ENCODE measurements around the gene GJC2.

Gene GJC2

DNA sequence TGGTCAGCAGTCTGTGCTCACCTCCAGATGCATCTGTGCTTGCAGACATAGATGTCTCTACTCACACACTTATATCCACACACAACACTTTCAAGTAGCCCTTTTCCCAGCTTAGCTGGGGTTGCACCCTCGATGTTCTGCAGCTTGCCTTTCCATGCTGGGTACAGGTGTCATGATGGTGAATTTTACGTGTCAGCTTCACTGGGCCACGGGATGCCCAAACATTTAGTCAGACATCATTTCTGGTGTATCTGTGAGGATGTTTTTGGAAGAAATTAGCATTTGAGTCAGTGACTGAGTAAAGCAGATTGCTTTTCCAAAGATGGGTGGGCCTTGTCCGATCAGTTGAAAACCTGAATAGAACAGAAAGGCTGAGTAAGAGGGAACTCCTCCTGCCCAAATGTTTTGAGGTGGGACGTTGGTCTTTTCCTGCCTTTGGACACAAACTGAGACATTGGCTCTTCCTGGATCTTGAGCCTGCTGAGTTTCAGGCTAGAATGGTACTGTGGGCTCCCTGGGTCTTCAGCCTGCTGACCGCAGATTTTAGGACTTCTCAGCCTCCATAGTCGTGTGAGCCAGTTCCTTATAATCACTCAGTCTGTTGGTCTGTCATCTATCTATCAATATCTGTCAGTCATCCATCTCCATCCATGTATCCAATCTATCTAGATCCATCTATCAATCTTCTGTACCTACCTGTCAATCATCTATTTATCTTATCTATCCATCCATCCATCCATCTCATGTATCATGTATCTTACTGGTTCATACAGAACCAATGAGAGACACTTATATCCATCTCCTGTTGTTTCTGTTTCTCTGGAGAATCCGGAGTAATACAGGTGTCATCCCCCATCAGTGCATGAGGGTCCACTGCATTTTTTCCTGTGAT lies 45.4 kb downstream of the GJC2 start:
- DNase-seq (ENCODE audit: low read depth in 2 of 2): no peak

DNA sequence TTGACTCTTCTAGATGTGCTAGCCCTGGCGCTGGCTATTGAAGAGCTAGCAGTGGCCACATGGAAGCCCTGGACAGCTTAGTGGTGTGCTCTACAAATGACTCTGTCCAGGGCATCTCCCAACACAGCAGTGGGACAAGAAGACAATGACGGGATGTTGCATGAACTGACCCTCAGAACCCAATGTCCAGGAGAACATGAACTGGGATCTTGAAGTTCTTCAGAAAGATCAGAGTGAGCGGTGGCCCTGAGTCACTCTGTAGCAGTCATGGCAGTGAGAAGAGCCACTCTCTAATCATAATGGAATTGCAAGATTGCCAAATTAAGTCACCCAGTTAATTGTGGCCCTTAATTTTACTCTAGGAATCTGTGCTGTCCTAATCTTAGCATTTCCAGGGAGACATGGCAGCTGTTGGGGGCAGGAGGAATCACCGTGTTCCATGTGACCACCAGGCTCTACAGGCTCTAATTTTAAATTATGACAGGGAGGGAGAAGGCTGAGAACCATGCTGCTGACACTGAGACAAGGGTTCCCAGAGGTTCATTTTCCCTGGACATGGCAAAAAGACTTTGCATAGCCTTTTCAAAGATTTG lies 47.9 kb downstream of the GJC2 start:
- DNase-seq (ENCODE audit: low read depth in 2 of 2): no peak

DNA sequence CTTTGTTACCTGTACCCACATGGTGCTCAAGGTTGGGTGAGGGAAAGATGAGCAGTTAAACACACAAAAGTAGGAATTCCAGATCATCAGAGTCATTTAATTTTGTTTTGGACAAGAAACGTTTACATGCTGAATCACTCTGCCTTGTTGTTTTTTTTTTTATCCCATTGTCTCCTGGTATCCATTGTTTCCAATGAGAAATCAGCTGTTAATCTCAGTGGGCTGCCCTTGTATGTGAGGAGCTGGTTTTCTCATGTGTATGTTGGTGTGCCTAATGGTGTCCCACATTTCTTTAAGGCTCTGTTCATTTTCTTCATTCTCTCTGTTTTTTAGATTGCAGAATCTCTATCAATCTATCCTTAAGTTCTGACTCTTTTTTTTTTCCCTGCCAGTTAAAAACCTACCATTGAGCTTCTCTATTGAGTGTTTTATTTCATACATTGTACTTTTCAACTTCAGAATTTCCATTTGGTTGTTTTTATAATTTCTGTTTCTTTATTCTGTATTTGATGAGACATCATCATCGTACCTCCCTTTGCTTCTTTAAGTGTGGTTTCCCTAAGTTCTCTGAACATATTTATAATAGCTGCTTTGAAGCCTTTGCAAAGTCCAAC lies 49.4 kb downstream of the GJC2 start:
- DNase-seq (ENCODE audit: low read depth in 2 of 2): no peak

DNA sequence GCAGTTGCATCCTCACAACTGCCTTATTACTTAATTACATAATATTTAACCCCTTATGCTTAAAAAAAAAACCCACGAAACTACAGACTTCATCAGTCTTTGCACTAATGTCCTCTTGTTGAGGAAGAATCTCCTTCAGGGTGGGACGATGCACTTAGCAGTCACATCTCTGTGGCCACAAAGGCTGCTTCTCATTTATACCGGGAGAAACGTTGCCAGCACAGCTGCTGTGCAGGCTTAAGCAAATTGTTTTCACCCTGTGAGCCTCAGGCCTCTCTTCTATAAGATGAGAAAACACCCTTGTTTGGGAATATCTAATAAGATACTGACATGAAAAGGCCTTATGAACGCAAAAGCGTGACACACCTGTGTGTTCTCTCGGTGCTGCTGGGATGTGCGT lies 55.2 kb downstream of the GJC2 start:
- DNase-seq (ENCODE audit: low read depth in 2 of 2): no peak

DNA sequence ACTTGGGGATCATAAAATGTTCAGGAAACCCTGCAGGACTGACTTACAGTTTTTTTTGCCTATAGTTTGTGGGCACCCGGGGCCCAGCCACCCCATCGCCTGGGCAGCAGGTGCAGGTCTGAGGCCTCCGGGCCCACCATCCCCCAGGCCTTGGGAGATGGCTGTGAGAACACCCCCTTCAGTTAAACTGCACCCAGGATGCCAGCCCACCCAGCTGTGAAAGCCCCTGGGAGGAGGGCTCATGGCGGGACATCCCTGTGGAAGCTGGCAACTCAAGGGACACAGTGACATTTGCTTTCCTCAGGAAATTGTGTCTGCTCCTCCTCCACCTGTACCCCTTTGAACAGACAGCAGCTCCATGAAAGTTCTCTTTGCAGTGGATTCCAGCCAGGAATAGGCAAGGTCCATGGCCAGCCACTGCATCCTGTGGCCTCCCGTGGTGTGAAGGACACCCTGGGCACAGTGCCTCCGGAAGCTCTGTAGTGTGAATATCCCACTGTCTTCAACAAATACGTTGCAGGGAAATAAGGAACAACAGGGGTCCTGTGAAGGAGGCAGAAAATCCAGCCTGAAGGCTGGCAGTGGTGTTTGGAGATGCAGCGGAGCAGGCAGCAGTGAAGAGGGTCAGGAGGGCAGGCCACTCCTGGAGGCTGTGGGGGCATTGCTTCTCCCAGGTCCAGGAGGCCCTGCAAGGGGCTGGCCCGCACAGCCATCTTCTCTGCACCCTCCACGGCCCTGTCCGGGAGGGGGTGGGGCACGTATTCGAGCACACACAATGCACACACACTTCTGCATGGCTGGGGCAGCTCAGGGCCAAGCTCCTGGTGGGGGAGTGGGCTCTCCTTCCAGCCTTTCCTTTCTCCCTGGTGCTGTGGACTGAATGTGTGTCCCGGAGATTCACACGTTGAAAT lies 56.1 kb downstream of the GJC2 start:
- no peak for DNase-seq (ENCODE audit: low read depth in 2 of 2)

DNA sequence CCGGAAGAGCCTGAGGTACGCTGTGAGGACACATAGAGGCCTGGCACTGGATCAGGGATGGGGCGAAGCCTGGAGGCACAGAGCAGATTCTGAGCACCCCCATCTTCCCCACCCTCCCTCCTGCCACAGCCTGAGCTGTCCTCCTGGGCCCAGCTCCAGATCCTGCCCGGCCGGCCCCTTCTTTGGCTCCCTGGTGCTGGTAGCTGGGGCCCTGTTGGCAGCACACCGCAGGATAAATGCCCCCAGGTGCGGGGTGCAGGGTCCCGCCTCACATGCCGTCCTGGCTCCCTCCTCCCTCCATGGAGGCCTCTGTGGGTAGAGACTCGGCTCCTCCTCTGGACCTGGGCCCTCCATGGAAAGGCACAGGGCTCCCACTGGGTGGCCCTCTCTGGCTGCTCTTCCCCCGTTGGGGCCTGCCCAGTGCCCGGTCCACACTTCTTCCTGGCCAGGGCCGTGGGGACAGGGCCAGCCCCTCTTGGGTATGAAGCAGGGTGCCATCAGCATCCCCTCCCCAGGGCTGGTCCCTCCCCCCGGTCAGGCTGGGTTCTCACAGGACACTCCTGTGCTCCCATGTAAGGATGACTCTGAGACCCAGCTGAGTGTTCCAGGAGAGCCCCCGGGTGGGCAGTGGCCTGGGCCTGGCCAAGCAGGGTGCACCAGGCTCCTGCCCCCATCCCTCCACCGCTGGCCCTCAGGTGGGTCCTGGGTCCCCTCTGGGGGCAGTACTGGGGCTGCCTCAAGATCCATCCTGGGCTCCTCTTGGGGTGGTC lies 57.0 kb downstream of the GJC2 start:
- no peak for DNase-seq (ENCODE audit: low read depth in 2 of 2)

DNA sequence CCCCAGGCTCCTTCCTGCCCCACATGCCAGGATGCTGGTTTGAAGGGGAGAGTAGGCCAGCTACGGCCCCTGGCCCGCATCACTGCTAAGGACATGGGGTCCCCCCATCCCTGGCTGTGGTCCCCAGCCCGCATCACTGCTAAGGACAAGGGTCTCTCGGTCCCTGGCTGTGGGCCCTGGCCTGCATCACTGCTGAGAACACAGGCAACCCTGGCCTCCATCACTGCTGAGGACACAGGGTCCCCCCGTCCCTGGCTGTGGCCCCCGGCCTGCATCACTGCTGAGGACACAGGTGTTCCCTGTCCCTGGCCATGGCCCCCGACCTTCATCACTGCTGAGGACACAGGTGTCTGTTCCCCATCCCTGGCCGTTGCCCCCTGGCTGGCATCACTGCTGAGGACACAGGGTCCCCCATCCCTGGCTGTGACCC lies 57.7 kb downstream of the GJC2 start:
- no peak for DNase-seq (ENCODE audit: low read depth in 2 of 2)

DNA sequence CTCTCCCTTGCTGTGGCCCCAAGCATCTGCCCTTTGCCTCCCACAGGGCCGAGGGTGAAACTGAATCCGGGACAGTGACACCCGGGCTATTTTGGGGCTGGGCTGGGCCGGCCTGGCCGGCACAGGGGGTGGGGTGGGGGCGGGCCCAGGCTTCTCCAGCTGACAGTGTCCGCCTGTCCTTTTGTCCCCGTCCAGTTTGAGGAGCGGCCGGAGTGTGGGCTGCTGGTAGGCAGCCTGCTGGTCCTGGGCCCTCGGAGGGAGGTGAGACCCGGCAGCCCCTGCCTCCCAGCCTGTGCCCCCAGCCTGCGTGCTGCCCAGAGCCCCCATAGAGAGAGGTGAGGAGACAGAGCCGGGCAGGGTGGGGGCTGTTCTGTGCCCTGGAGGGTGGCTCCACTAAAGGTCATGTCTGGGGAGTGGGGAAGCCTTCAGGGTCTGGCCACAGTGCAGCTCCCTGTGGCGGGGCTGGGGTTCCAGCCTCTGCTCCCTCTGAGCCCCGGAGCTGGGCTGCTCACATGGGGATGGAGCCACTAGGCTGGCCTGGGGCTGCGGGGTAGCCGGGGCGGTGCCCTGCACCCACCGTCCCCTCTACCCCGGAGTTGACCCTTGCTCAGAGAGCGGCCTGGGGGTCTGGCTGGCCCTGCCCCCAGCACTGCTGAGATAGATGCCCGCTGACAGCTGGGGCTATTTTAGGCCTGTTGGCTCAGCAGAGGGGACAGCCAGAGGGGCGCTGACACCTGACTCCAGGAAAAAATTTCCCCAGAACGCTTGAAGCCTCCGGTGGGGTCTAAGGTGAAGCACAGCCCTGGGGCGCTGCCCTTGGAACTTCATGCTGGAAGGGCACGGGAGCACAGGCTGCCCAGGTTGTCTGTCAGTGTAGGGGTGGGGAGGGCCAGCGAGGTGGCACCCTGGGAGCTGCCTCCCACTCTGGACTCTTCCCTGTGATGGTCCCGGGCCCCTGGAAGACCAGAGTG lies 58.4 kb downstream of the GJC2 start, which contains the start of gene OBSCN:
OBSCN (plus strand) TSS at position 194 of the 971 bp plus-strand sequence. CDS start 3,740 bp downstream, outside the sequence.
- DNase-seq (ENCODE audit: low read depth in 2 of 2): no peak

DNA sequence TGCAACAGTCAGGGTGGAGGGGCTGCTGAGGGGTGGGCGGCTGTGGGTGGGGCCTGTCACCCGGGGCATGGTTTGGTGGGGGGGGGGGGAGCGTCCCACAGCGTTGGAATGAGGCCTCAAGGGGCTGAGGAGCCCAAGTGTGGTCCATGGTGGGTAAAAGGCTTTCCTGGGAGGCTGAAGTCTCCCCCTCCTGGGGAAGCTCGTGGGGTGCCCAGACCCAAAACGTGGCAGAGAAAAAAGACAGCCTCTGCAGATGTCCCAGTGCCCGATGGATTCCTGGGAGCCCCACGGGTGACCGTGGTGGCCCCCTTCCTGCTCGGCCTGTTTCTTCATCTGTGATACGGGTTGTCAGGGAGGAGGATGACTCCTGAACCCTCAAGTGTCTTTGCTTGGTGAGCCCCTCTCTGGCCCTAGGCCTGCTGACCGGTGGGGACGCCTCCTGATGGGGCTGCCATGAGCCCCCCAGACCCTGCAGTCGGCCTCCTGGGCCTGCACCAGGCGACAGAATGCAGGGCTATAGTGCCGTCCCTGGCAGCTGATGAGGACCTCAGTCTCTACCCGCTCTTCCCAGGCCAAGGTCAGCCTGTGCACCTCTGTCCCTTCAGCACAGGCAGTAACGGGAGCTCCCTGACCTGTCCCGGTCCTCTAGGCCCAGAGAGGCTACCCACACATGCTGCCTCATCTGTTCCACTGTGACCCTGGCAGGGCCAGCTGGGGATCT lies 59.3 kb downstream of the GJC2 start:
- no peak for DNase-seq (ENCODE audit: low read depth in 2 of 2)
